ENCODE data around the gene CENPT.

CENPT gene

DNA sequence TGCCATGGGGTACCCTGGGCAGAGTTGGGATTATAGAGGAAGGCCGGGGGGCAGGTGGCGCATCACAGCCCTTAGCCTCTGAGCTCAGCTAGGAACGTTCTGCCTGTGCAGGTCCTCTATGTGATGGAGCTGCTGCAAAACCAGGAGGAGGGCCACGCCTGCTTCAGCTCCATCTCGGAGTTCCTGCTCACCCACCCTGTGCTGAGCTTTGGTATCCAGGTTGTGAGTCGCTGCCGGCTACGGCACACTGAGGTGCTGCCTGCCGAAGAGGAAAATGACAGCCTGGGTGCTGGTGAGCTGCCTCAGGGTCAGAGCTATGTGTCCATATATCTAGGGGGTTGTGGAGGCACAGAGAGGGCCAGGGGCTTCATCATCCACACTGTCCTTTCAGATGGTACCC is 31.4 kb upstream of the CENPT start:
- no peak overlapping the region for H3K4me3 ChIP-seq (ENCODE audit: low read depth, low read length)
- H3K27me3 ChIP-seq = no peaks in the 10 kb centered on the region
- no peak for DNase-seq
- H3K9me3 ChIP-seq = no peaks in the 10 kb centered on the region
- H3K4me1 ChIP-seq = peaks cover 3% of the 10 kb centered on the region
- TF ChIP-seq, protein P1, sequence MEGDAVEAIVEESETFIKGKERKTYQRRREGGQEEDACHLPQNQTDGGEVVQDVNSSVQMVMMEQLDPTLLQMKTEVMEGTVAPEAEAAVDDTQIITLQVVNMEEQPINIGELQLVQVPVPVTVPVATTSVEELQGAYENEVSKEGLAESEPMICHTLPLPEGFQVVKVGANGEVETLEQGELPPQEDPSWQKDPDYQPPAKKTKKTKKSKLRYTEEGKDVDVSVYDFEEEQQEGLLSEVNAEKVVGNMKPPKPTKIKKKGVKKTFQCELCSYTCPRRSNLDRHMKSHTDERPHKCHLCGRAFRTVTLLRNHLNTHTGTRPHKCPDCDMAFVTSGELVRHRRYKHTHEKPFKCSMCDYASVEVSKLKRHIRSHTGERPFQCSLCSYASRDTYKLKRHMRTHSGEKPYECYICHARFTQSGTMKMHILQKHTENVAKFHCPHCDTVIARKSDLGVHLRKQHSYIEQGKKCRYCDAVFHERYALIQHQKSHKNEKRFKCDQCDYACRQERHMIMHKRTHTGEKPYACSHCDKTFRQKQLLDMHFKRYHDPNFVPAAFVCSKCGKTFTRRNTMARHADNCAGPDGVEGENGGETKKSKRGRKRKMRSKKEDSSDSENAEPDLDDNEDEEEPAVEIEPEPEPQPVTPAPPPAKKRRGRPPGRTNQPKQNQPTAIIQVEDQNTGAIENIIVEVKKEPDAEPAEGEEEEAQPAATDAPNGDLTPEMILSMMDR (IDR thresholded peaks at IDR 0.05; ENCODE audit: low read depth, low read length) = no peak
- peaks cover 74% of the 10 kb centered on the region for H3K36me3 ChIP-seq

DNA sequence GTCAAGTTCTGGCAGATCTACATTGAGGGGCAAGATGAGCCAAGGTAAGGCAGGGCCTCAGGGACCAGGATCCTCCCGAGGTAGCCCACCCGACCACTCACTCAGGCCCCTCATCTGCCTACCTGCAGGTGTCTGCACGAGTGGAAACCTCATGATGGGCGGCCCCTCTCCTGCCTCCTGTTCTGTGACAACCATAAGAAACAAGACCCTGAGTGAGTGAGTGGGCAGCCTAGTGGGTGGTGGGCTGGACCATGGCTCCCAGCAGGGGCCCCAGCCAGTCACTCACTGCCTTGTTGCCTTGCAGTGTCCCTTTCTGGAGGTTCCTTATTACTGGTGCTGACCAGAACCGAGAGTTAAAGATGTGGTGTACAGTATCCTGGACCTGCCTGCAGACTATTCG is 30.7 kb upstream of the CENPT start:
- Histone ChIP-seq H3K27me3 (no peaks in the 10 kb centered on the region), H3K4me1 (peaks cover 4% of the 10 kb centered on the region), H3K36me3 (peaks cover 68% of the 10 kb centered on the region), H3K4me3 (ENCODE audit: low read depth, low read length) (no peak overlapping the region), H3K9me3 (no peaks in the 10 kb centered on the region)
- DNase-seq = no peak
- TF ChIP-seq, protein P1 (IDR thresholded peaks at IDR 0.05; ENCODE audit: low read depth, low read length) = no peak

GRCh38 chr16:67877064-67877463 is 29.6 kb upstream of the CENPT start:
- Histone ChIP-seq H3K9me3 (no peaks in the 10 kb centered on the region), H3K27me3 (no peaks in the 10 kb centered on the region), H3K36me3 (peaks cover 57% of the 10 kb centered on the region), H3K4me3 (ENCODE audit: low read depth, low read length) (no peak overlapping the region), H3K4me1 (peaks cover 4% of the 10 kb centered on the region)
- DNase-seq = no peak
- TF ChIP-seq, protein P1 (IDR thresholded peaks at IDR 0.05; ENCODE audit: low read depth, low read length) = no peak

GRCh38 chr16:67874372-67874771 is 26.9 kb upstream of the CENPT start:
- DNase-seq = no peak
- no peaks in the 10 kb centered on the region for H3K27me3 ChIP-seq
- peaks cover 52% of the 10 kb centered on the region for H3K36me3 ChIP-seq
- H3K4me3 ChIP-seq (ENCODE audit: low read depth, low read length) = peak overlapping the region; percentile 98; the same call in 1 of the 2 replicates
- H3K9me3 ChIP-seq = no peaks in the 10 kb centered on the region
- peaks cover 4% of the 10 kb centered on the region for H3K4me1 ChIP-seq
- TF ChIP-seq, protein P1 (IDR thresholded peaks at IDR 0.05; ENCODE audit: low read depth, low read length) = no peak

DNA sequence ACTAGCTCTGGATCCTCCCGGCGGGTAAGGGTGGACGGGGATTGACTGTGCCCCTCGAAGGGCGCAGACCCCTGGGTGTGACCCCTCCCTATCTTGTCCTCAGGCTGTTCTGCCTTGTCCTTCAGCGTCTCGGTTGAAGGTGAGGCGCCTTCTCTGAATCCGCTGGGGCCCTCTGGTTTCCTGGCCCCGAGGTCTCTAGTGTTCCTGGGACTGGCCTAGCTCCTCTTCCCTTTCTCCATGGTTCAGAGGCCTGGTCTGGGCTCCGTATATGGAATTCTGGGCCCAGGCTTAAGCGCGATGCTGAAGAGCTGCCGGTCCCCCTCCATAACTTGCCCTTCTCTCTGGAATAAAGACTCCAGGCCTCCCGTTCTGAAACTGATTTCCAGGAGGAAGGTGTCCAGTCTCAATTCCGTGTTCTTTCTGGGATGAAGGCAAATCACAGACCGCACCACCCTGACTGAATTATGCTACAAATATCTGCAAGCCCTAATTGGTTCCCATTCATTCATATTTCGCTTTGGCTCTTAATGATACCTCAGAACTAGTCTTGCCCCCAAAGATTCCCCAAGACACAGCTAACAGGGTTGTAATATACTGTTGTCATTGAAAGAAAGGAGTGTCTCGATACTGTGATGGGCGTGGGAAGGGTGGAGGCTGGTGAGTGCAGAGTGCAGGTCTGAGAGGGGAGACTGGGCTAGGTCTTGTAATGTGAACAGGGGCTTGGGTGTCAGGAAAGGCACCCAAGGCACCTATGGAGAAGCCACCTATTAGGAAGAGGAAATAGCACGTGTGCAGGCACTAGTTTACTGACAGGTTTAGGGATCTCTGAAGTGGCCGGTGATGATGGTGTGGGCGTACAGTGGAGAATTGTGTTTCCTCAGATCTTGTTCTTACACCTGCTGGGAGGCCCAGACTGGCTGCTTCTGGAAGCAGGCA is 26.2 kb upstream of the CENPT start:
- Histone ChIP-seq H3K27me3 (no peaks in the 10 kb centered on the region), H3K36me3 (peaks cover 52% of the 10 kb centered on the region), H3K4me1 (peaks cover 4% of the 10 kb centered on the region), H3K9me3 (no peaks in the 10 kb centered on the region), H3K4me3 (ENCODE audit: low read depth, low read length) (peak overlapping the region; percentile 98)
- TF ChIP-seq, protein P1 (IDR thresholded peaks at IDR 0.05; ENCODE audit: low read depth, low read length) = no peak
- DNase-seq = no peak

Data from BE2C (cell line).